WTC11 (cell line): Measurements from ENCODE around the gene LAPTM4A. TPM values are rescaled to one million over a fixed set of nuclear protein-coding genes. Genes with fewer than 3 reads are reported as not detected.

Experiments
- ATAC-seq: fragments of 200-7000 bp; cut with Tn5 transposase; 2 replicates; pipeline ENCODE4 v1.10.0; 2021; ENCODE audit warnings: mild to moderate bottlenecking, moderate library complexity
- CTCF ChIA-PET: fragments of 300-600 bp; sonication (Branson Sonifier 250); formaldehyde crosslinking; loops from one replicate; lab custom pipeline; 2021; ENCODE audit warnings: antibody characterized with exemption; lab: Charles Lee
- POLR2A ChIA-PET: fragments of 350-600 bp; sonication (Branson Sonifier 250); formaldehyde crosslinking; loops from one replicate; lab custom pipeline; 2021; ENCODE audit warnings: antibody characterized with exemption; lab: Charles Lee
- DNase-seq: peaks from one replicate; pipeline ENCODE4 v3.0.0; 2021; ENCODE audit warnings: low spot score
- H3K27ac Mint-ChIP-seq: 2 replicates; pipeline ENCODE4 v1.8.0; 2021; ENCODE audit warnings: mixed read lengths
- H3K27me3 Mint-ChIP-seq: 2 replicates; pipeline ENCODE4 v1.8.0; 2021; ENCODE audit warnings: low read depth, mild to moderate bottlenecking, moderate library complexity, mixed read lengths
- H3K36me3 Mint-ChIP-seq: 2 replicates; pipeline ENCODE4 v1.8.0; 2021; ENCODE audit warnings: mixed read lengths
- H3K4me1 Mint-ChIP-seq: 2 replicates; pipeline ENCODE4 v1.8.0; 2022; ENCODE audit warnings: mixed read lengths
- H3K4me3 Mint-ChIP-seq: 2 replicates; pipeline ENCODE4 v1.8.0; 2021; ENCODE audit warnings: mild to moderate bottlenecking, moderate library complexity, mixed read lengths
- H3K9me3 Mint-ChIP-seq: 2 replicates; pipeline ENCODE4 v1.8.0; 2021; ENCODE audit warnings: mixed read lengths
- ARID4B ChIP-seq: sonication (generic); formaldehyde crosslinking; IDR thresholded peaks from 2 replicates; pipeline ENCODE4 v1.8.0; 2023; ENCODE audit warnings: missing genetic modification reagents, mild to moderate bottlenecking, borderline replicate concordance
- CREM ChIP-seq: sonication (generic); formaldehyde crosslinking; IDR thresholded peaks from 2 replicates; pipeline ENCODE4 v1.8.1; 2022; ENCODE audit warnings: mild to moderate bottlenecking, missing genetic modification reagents, moderate library complexity
- ESRRA ChIP-seq: sonication (generic); formaldehyde crosslinking; IDR thresholded peaks from 2 replicates; pipeline ENCODE4 v1.8.1; 2022; ENCODE audit warnings: mild to moderate bottlenecking, missing genetic modification reagents, borderline replicate concordance
- GRHL2 ChIP-seq: fragments of 250-450 bp; sonication (Bioruptor Pico); IDR thresholded peaks from 2 replicates; pipeline ENCODE4 v1.8.0; 2022; ENCODE audit warnings: mild to moderate bottlenecking, moderate library complexity; ENCODE audit not compliant: insufficient replicate concordance, severe bottlenecking
- HMGA2 ChIP-seq: fragments of 250-450 bp; sonication (Bioruptor Pico); IDR thresholded peaks from 2 replicates; pipeline ENCODE4 v1.4.0; 2021; ENCODE audit warnings: mild to moderate bottlenecking, moderate library complexity
- NFYB ChIP-seq: sonication (generic); formaldehyde crosslinking; conservative IDR thresholded peaks from 2 replicates; pipeline ENCODE4 v1.8.0; 2022; ENCODE audit warnings: low read depth, missing genetic modification reagents
- OVOL2 ChIP-seq: fragments of 250-450 bp; sonication (Bioruptor Pico); IDR thresholded peaks from 2 replicates; pipeline ENCODE4 v1.9.0; 2021; ENCODE audit warnings: mild to moderate bottlenecking, borderline replicate concordance
- PREB ChIP-seq: sonication (generic); formaldehyde crosslinking; IDR thresholded peaks from 2 replicates; pipeline ENCODE4 v1.8.1; 2022; ENCODE audit warnings: mild to moderate bottlenecking, missing genetic modification reagents, moderate library complexity, borderline replicate concordance
- PRRX2 ChIP-seq: fragments of 250-450 bp; sonication (Bioruptor Pico); IDR thresholded peaks from 2 replicates; pipeline ENCODE4 v1.8.0; 2021; ENCODE audit warnings: mild to moderate bottlenecking
- SP1 ChIP-seq: sonication (generic); formaldehyde crosslinking; conservative IDR thresholded peaks from 2 replicates; pipeline ENCODE4 v1.8.1; 2022; ENCODE audit warnings: missing genetic modification reagents
- TCF7 ChIP-seq: sonication (generic); formaldehyde crosslinking; IDR thresholded peaks from 2 replicates; pipeline ENCODE4 v1.8.0; 2022; ENCODE audit warnings: mild to moderate bottlenecking, low read depth, missing genetic modification reagents, moderate library complexity
- ZNF121 ChIP-seq: sonication (generic); formaldehyde crosslinking; IDR thresholded peaks from 2 replicates; pipeline ENCODE4 v1.8.0; 2023; ENCODE audit warnings: missing genetic modification reagents
- ZNF423 ChIP-seq: fragments of 250-450 bp; sonication (Bioruptor Pico); IDR thresholded peaks from 2 replicates; pipeline ENCODE4 v2.1.2; 2022; ENCODE audit warnings: mild to moderate bottlenecking, moderate library complexity
- ZSCAN18 ChIP-seq: fragments of 250-450 bp; sonication (Bioruptor Pico); IDR thresholded peaks from 2 replicates; pipeline ENCODE4 v2.1.2; 2022; ENCODE audit warnings: mild to moderate bottlenecking, moderate library complexity
- total RNA-seq: library from RNA; stranded (reverse); gene quantifications from 3 replicates; pipeline ENCODE4 v1.2.3, GENCODE V29; 2021
- TF ChIP-seq, protein P1 (sequence below): fragments of 250-450 bp; sonication (Bioruptor Pico); IDR thresholded peaks from 2 replicates; pipeline ENCODE4 v1.9.0; 2021; ENCODE audit warnings: moderate library complexity, mild to moderate bottlenecking, inconsistent platforms, borderline replicate concordance
- TF ChIP-seq, protein P2 (sequence below): sonication (generic); formaldehyde crosslinking; IDR thresholded peaks from 2 replicates; pipeline ENCODE4 v1.8.1; 2023; ENCODE audit warnings: mild to moderate bottlenecking, missing genetic modification reagents, moderate library complexity
- TF ChIP-seq, protein P3 (sequence below): sonication (generic); formaldehyde crosslinking; IDR thresholded peaks from 2 replicates; pipeline ENCODE4 v1.8.0; 2022; ENCODE audit warnings: mild to moderate bottlenecking, missing genetic modification reagents

LAPTM4A gene
- total RNA-seq, 1 experiment from 2014 or later, result 163 TPM

DNA sequence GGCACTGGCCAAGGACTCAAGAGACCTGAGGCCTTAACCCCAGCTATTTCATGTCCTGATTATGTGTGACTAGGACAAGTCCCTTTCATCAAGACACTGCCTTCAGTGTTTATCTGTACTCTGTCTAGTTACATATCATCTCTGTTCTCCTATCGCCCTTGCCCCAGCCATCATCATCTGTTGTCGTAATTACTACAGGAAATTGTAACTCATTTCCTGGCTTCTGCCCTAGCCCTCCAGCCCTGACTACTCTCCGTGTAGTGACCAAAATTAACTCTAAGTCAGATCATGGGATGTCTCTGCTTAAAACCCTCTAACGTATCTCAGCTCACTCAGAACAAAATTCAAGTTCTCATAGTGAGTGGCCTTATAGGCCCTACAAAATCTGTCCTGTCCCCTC is 49.3 kb upstream of the LAPTM4A start:
- CTCF ChIA-PET, result interaction anchor here (0.5 to 1.6 kb wide), 3 partner anchors 85 to 1166 kb away, joined by 3 to 6 read pairs (median 3); partner anchors contain the start of gene SDC1
- POLR2A ChIA-PET, result no interaction called here
- Mint-ChIP-seq H3K4me3 (no peak overlapping the region), H3K27ac (no peak overlapping the region), H3K36me3 (no peaks in the 10 kb centered on the region; the same call in 1 of the 2 replicates)
- no peak for ATAC-seq
- no peak for TF ChIP-seq ARID4B (CRISPR knock-in tag)
- TF ChIP-seq, protein P1, sequence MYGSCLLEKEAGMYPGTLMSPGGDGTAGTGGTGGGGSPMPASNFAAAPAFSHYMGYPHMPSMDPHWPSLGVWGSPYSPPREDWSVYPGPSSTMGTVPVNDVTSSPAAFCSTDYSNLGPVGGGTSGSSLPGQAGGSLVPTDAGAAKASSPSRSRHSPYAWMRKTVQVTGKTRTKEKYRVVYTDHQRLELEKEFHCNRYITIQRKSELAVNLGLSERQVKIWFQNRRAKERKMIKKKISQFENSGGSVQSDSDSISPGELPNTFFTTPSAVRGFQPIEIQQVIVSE (CRISPR knock-in tag), result no peak
- no peak for TF ChIP-seq ESRRA (CRISPR knock-in tag)
- TF ChIP-seq, protein P2, sequence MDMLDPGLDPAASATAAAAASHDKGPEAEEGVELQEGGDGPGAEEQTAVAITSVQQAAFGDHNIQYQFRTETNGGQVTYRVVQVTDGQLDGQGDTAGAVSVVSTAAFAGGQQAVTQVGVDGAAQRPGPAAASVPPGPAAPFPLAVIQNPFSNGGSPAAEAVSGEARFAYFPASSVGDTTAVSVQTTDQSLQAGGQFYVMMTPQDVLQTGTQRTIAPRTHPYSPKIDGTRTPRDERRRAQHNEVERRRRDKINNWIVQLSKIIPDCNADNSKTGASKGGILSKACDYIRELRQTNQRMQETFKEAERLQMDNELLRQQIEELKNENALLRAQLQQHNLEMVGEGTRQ (CRISPR knock-in tag), result no peak
- TF ChIP-seq TCF7 (CRISPR knock-in tag), result no peak
- no peak for TF ChIP-seq PRRX2
- TF ChIP-seq CREM (CRISPR knock-in tag), result no peak
- no peak for TF ChIP-seq ZNF121 (CRISPR knock-in tag)
- no peak for TF ChIP-seq GRHL2 (CRISPR knock-in tag)
- TF ChIP-seq, all 79 proteins: peak for 0
- peaks cover 16% of the 10 kb centered on the region for H3K27me3 Mint-ChIP-seq
- no peak for DNase-seq
- H3K4me1 Mint-ChIP-seq, result peaks cover 7% of the 10 kb centered on the region
- peaks cover 3% of the 10 kb centered on the region; the same call in 1 of the 2 replicates for H3K9me3 Mint-ChIP-seq

- DNase-seq, result no peak
- H3K9me3 Mint-ChIP-seq, result 0 out of 2 replicates have a peak, but pooled peaks cover 5% of the 10 kb centered on the region
- no peak overlapping the region for H3K27ac Mint-ChIP-seq
- H3K4me3 Mint-ChIP-seq, result no peak overlapping the region
- H3K27me3 Mint-ChIP-seq, result peaks cover 7% of the 10 kb centered on the region
- no peaks in the 10 kb centered on the region for H3K36me3 Mint-ChIP-seq
- peak; percentile 31 for ATAC-seq
- POLR2A ChIA-PET, result no interaction called here
- no peak for TF ChIP-seq ZNF423 (CRISPR knock-in tag)
- peaks cover 4% of the 10 kb centered on the region for H3K4me1 Mint-ChIP-seq
- CTCF ChIA-PET, result interaction anchor here (0.7 to 1.6 kb wide), 6 partner anchors 56 to 214 kb away, joined by 3 to 6 read pairs (median 4); partner anchors contain the start of gene SDC1
Measured at GRCh38 chr2:20099780-20100179, 48.4 kb upstream of the LAPTM4A start.

DNA sequence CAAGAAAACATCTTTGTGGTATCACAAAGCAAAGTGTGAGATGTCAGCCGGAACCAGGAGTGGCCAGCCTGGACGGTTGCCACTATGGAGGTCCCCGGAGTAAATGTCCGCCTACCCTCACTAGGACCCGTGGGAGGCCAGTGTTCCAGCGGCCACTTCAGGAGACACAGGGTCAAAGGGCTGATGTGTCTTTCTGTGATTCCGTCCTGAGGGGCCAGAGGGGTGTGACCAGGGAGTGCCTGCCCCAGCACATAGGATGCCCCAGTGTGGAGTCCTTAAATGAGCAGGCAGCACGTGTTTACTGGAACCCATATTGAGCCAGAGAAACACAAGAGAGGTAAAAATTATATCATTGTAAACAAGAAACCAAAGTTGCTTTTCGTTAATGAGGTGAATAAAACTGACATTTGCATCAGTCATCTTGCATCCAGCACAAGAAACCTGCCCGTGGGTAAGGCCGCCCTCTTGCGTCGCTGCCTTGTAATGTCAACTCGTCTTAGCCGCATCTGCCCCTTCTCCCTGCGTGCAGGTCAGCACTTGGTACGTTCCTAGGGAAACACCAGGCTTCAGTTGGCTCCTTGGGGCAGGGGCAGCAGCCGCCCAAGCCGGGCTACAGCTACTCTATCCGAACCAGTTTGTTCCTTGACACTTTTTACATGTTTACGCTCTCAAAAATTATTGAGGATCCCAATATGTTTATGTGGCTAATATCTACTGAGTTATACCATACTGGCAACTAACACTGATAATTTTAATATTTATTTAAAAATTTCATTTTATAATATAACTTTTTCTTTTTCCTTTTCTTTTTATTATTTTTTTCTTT is 46.7 kb upstream of the LAPTM4A start:
- Mint-ChIP-seq H3K27me3 (peaks cover 10% of the 10 kb centered on the region), H3K36me3 (no peaks in the 10 kb centered on the region), H3K4me3 (no peak overlapping the region), H3K4me1 (peaks cover 17% of the 10 kb centered on the region), H3K9me3 (0 out of 2 replicates have a peak, but pooled peaks cover 5% of the 10 kb centered on the region), H3K27ac (no peak overlapping the region)
- CTCF ChIA-PET, result interaction anchor here (0.6 to 2.1 kb wide), 17 partner anchors 8 to 344 kb away, joined by 3 to 25 read pairs (median 3); partner anchors contain the start of genes LAPTM4A, MATN3 and SDC1
- DNase-seq (peak; percentile 88), ATAC-seq (peak; percentile 89)
- POLR2A ChIA-PET, result interaction anchor here (1.0 kb wide), 1 partner anchor 128 kb away, joined by 3 read pairs; no protein-coding TSS in a partner anchor
- no peak for TF ChIP-seq SP1
- no peak for TF ChIP-seq NFYB (CRISPR knock-in tag)
- TF ChIP-seq OVOL2 (CRISPR knock-in tag), result no peak
- peak; percentile 84 for TF ChIP-seq HMGA2 (CRISPR knock-in tag)
- TF ChIP-seq, protein P3, sequence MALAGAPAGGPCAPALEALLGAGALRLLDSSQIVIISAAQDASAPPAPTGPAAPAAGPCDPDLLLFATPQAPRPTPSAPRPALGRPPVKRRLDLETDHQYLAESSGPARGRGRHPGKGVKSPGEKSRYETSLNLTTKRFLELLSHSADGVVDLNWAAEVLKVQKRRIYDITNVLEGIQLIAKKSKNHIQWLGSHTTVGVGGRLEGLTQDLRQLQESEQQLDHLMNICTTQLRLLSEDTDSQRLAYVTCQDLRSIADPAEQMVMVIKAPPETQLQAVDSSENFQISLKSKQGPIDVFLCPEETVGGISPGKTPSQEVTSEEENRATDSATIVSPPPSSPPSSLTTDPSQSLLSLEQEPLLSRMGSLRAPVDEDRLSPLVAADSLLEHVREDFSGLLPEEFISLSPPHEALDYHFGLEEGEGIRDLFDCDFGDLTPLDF, result no peak
- no peak for TF ChIP-seq ZSCAN18
- no peak for TF ChIP-seq PREB (CRISPR knock-in tag)
